NCI-H1417 (cell line): ENCODE data around the gene AFAP1L2.

Source experiments
- DNase-seq, 3 experiments: peaks; one replicate each; lab custom pipeline; 2025; lab: John Stamatoyannopoulos, UW

The AFAP1L2 gene

GRCh38 chr10:114404171-114405010, at the start of gene AFAP1L2:
TSS of gene AFAP1L2 (minus strand) at chr10:114404502. CDS start at chr10:114404455, 47 bp downstream.
- DNase-seq, result peak in 2 of 3 experiments; percentile 7 to 9

- DNase-seq, result no peak
Measured at GRCh38 chr10:114453576-114453975, 49.3 kb upstream of the AFAP1L2 start.

GRCh38 chr10:114448897-114449296, 44.6 kb upstream of the AFAP1L2 start:
- no peak for DNase-seq

GRCh38 chr10:114445332-114445731, 41.0 kb upstream of the AFAP1L2 start:
- DNase-seq, result no peak

GRCh38 chr10:114444819-114445218, 40.5 kb upstream of the AFAP1L2 start:
- no peak for DNase-seq

- DNase-seq, result no peak
Measured at GRCh38 chr10:114442091-114442630, 37.9 kb upstream of the AFAP1L2 start.

GRCh38 chr10:114441107-114441506, 36.8 kb upstream of the AFAP1L2 start:
- no peak for DNase-seq

- DNase-seq, result peak in 1 of 3 experiments; percentile 1
Measured at GRCh38 chr10:114437473-114438292, 33.4 kb upstream of the AFAP1L2 start.

GRCh38 chr10:114436941-114437340, 32.6 kb upstream of the AFAP1L2 start:
- no peak for DNase-seq

- no peak for DNase-seq
Measured at GRCh38 chr10:114432566-114433093, 28.3 kb upstream of the AFAP1L2 start.

GRCh38 chr10:114431414-114432135, 27.3 kb upstream of the AFAP1L2 start:
- DNase-seq, result no peak

- DNase-seq, result no peak
Measured at GRCh38 chr10:114430688-114431413, 26.5 kb upstream of the AFAP1L2 start.

GRCh38 chr10:114429581-114430335, 25.5 kb upstream of the AFAP1L2 start:
- no peak for DNase-seq

- DNase-seq, result no peak
Measured at GRCh38 chr10:114427124-114427852, 23.0 kb upstream of the AFAP1L2 start.

- no peak for DNase-seq
Measured at GRCh38 chr10:114426476-114426875, 22.2 kb upstream of the AFAP1L2 start.

GRCh38 chr10:114420811-114421485, 16.6 kb upstream of the AFAP1L2 start:
- no peak for DNase-seq

GRCh38 chr10:114418109-114418508, 13.8 kb upstream of the AFAP1L2 start:
- DNase-seq, result no peak

- DNase-seq, result no peak
Measured at GRCh38 chr10:114412907-114413797, 8.8 kb upstream of the AFAP1L2 start.
